ENCODE measurements around the gene EEPD1.

- TF ChIP-seq CTCF (IDR thresholded peaks at IDR 0.05; ENCODE audit: low read depth, low read length, missing input control), result no peak
- TF ChIP-seq TAF1 (conservative IDR thresholded peaks at IDR 0.05), result no peak
- no peak for TF ChIP-seq ATF3 (IDR thresholded peaks at IDR 0.05)
- TF ChIP-seq MAX (IDR thresholded peaks at IDR 0.05), result no peak
- no peak for TF ChIP-seq JUND (IDR thresholded peaks at IDR 0.05)
- no peak for TF ChIP-seq RAD21 (IDR thresholded peaks at IDR 0.05)
- no peak for TF ChIP-seq SP1 (IDR thresholded peaks at IDR 0.05)
- TF ChIP-seq REST (IDR thresholded peaks at IDR 0.05), result no peak
These were observed 35.7 kb upstream of the EEPD1 start for GRCh38 chr7:36117203-36117840.

All from liver (tissue), 3 donors.